Vagina (tissue), 2 donors: ENCODE data around the gene CARD11. TPM values are rescaled to one million over a fixed set of nuclear protein-coding genes. Genes with fewer than 3 reads are reported as not detected.

ENCODE experiments used
- DNase-seq, 2 donors: peaks; one replicate each; pipeline ENCODE4 v3.0.0-alpha.2; 2017; ENCODE audit errors: extremely low spot score in 2 of 2
- H3K27ac ChIP-seq: fragments of 200-600 bp; sonication (generic); one replicate; pipeline ENCODE4 v1.5.1; 2019
- H3K27me3 ChIP-seq: fragments of 200-600 bp; sonication (generic); one replicate; pipeline ENCODE4 v1.5.1; 2019
- H3K36me3 ChIP-seq, 2 donors: fragments of 200-600 bp; sonication (generic); one replicate each; pipeline ENCODE4 v1.5.1; 2017 to 2019
- H3K4me1 ChIP-seq: fragments of 200-600 bp; sonication (generic); one replicate; pipeline ENCODE4 v1.5.1; 2019
- H3K4me3 ChIP-seq, 2 donors: fragments of 200-600 bp; sonication (generic); 1 replicate in 1 of 2; 2 replicates in 1 of 2; pipeline ENCODE4 v1.5.1; 2016 to 2019
- H3K9me3 ChIP-seq: fragments of 200-600 bp; sonication (generic); one replicate; pipeline ENCODE4 v1.5.1; 2019
- CTCF ChIP-seq, 3 experiments: fragments of 450-650 bp in 2 of 3; fragments of 200-600 bp in 1 of 3; sonication (generic) in 1 of 3; IDR thresholded peaks; one replicate each; pipeline ENCODE4 v1.5.1; 2017 to 2019; ENCODE audit warnings: antibody characterized with exemption in 3 of 3, mild to moderate bottlenecking in 2 of 3, moderate library complexity in 2 of 3
- POLR2A ChIP-seq, 2 donors: fragments of 450-650 bp; IDR thresholded peaks; one replicate each; pipeline ENCODE4 v1.6.1; 2017; ENCODE audit warnings: antibody characterized with exemption in 2 of 2, mild to moderate bottlenecking in 2 of 2, moderate library complexity in 2 of 2
- POLR2AphosphoS5 ChIP-seq, 2 donors: sonication (generic); formaldehyde crosslinking; IDR thresholded peaks; one replicate each; pipeline ENCODE4 v1.9.0; 2017; ENCODE audit warnings: antibody characterized with exemption in 2 of 2, mild to moderate bottlenecking in 2 of 2, low read depth in 1 of 2; ENCODE audit not compliant: insufficient read depth in 1 of 2
- intact Hi-C: fragments of 100-400 bp; cut with DNase I; formaldehyde crosslinking; loops from one replicate; pipeline ENCODE4 v1.15.1; 2023
- total RNA-seq: library from RNA; depleted of rRNA; stranded (reverse); fragments of >200 nt; gene quantifications from one replicate; pipeline ENCODE4 v1.2.3, GENCODE V29; 2016

The CARD11 gene
- total RNA-seq, 1 donor from 2014 or later: 2.9 TPM

- DNase-seq: no peak
- intact Hi-C loops: no loop called here
- TF ChIP-seq POLR2AphosphoS5 (IDR thresholded peaks at IDR 0.05; ENCODE audit: insufficient read depth in 1 of 2, low read depth in 1 of 2) (no peak), POLR2A (IDR thresholded peaks at IDR 0.05) (no peak), CTCF (IDR thresholded peaks at IDR 0.05) (no peak)
- Histone ChIP-seq H3K9me3 (no peaks in the 10 kb centered on the region), H3K27ac (no peak overlapping the region), H3K36me3 (no peaks in the 10 kb centered on the region), H3K27me3 (no peaks in the 10 kb centered on the region), H3K4me1 (no peaks in the 10 kb centered on the region), H3K4me3 (no peak overlapping the region)
These were observed 114.1 kb downstream of the CARD11 start for GRCh38 chr7:2929321-2930201.

- intact Hi-C loops: no loop called here
- H3K9me3 ChIP-seq: no peaks in the 10 kb centered on the region
- DNase-seq: no peak
- H3K4me3 ChIP-seq: no peak overlapping the region
- TF ChIP-seq POLR2AphosphoS5 (IDR thresholded peaks at IDR 0.05; ENCODE audit: insufficient read depth in 1 of 2, low read depth in 1 of 2) (no peak), POLR2A (IDR thresholded peaks at IDR 0.05) (no peak), CTCF (IDR thresholded peaks at IDR 0.05) (no peak)
- H3K27me3 ChIP-seq: no peaks in the 10 kb centered on the region
- H3K36me3 ChIP-seq: no peaks in the 10 kb centered on the region
- no peak overlapping the region for H3K27ac ChIP-seq
- no peaks in the 10 kb centered on the region for H3K4me1 ChIP-seq
These were observed 114.9 kb downstream of the CARD11 start for GRCh38 chr7:2928613-2929311.

- H3K4me3 ChIP-seq: no peak overlapping the region
- H3K4me1 ChIP-seq: no peaks in the 10 kb centered on the region
- DNase-seq: no peak
- H3K27ac ChIP-seq: no peak overlapping the region
- H3K36me3 ChIP-seq: no peaks in the 10 kb centered on the region
- intact Hi-C loops: no loop called here
- no peaks in the 10 kb centered on the region for H3K9me3 ChIP-seq
- TF ChIP-seq CTCF (IDR thresholded peaks at IDR 0.05): no peak
- TF ChIP-seq POLR2A (IDR thresholded peaks at IDR 0.05): no peak
- TF ChIP-seq POLR2AphosphoS5 (IDR thresholded peaks at IDR 0.05; ENCODE audit: insufficient read depth in 1 of 2, low read depth in 1 of 2): no peak
- H3K27me3 ChIP-seq: no peaks in the 10 kb centered on the region
These were observed 115.4 kb downstream of the CARD11 start for GRCh38 chr7:2928256-2928612.

- DNase-seq: no peak
- H3K4me3 ChIP-seq: no peak overlapping the region
- intact Hi-C loops: no loop called here
- H3K27ac ChIP-seq: no peak overlapping the region
- TF ChIP-seq POLR2A (IDR thresholded peaks at IDR 0.05) (no peak), POLR2AphosphoS5 (IDR thresholded peaks at IDR 0.05; ENCODE audit: insufficient read depth in 1 of 2, low read depth in 1 of 2) (no peak), CTCF (IDR thresholded peaks at IDR 0.05) (no peak)
- no peaks in the 10 kb centered on the region for H3K9me3 ChIP-seq
- H3K27me3 ChIP-seq: no peaks in the 10 kb centered on the region
- no peaks in the 10 kb centered on the region for H3K36me3 ChIP-seq
- no peaks in the 10 kb centered on the region for H3K4me1 ChIP-seq
These were observed 116.1 kb downstream of the CARD11 start for GRCh38 chr7:2927592-2927991.
